ENCODE data around the gene AP2A2. TPM values are rescaled to one million over a fixed set of nuclear protein-coding genes. Genes with fewer than 3 reads are reported as not detected.

The AP2A2 gene
- polyA plus RNA-seq, 10 donors, result 40.5 to 62.5 (median 49.2) TPM

DNA sequence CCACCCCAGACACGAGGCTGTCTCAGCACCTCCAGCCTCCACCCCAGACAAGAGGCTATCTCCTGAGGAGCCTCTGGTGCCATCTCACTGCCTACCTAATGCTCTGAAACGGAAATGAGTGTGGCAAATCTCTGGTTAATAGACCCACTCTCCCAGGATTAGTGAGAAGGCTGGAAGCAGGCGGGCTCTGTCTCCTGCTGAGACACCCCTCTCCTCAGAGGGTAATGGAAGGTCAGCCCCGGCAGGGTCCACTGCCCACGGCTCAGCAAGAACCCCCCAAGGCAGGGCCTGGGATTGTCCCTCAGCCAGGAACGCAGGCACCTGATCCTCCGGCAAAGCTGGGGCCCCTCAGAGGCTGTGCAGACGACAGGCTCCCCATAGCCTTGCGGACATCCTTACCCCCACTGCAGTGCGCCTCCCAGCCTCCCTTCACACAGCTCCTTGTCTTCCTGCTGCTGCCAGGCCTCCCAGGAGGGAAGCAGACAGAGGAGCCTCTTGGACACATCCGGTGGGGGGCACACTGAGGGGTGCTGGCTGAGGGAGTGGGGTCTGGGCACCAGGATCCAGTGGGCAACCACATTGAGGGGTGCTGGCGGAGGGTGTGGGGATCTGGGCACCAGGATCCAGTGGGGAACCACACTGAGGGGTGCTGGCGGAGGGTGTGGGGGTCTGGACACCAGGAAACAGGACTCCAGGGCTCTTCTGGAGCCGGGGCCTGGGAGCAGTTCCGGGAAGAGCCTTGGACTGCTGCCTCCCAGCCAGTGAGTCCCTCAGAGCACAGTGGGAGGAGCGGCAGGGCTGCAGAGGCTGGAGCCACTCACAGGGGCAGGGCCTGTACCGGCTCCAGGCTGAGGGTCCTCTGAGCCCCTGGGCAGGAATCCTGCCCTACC lies 28.2 kb upstream of the AP2A2 start:
- peak in 1 of 3 donors; percentile 81 for DNase-seq

GRCh38 chr11:898143-898511 lies 27.5 kb upstream of the AP2A2 start:
- no peak for DNase-seq

DNA sequence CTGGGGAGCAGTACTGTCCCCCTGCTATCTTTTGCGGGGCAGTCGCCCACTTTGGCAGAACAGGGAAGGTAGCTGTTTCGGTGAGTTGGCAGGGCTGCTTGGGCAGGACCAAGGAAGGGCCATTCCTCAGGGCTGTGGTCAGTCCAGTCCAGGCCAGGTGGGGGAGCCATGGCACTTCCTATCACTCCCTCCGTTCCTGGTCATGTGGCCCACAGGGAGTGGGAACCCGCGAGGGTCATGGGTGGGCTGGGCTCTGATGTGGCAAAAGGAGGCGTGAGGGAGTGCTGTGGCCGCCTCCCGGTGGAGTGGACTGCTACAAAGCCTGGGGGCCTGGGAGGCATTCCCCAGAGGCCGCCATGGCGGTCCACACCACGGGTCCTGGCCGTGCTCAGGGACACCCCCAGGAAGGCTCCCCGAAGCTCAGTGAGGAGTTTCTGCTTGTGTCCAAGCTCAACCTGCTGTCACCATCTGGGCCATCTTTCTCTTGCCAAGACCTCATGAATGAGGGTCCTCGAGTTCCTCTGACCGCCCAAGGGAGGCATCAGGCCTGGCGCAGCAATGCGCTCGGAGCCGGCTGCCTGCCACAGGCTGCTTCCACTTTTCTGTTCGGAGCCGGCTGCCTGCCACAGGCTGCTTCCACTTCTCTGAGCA lies 27.0 kb upstream of the AP2A2 start:
- peak in 1 of 3 donors; percentile 48 for DNase-seq

DNA sequence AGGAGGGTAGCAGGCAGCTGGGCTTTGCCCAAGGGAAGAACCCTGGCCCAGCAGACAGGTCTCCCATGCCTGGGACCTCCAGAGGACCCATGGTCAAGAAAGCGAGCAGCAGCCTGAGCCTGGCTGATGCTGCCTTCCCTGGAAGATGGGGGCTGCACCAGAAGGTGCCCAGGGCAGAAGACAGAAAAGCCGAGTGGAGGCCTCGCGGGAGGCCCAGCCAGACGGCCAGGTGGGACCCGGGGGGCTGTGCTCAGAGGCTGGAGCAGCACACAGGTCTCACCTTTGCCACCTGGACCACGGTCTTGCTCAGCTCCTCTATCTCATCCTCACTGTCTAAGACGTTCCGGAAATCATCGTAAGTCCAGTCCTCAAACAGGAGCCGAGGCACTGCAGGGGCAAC lies 25.9 kb upstream of the AP2A2 start:
- no peak for DNase-seq

GRCh38 chr11:900545-900944 lies 25.1 kb upstream of the AP2A2 start:
- no peak for DNase-seq

DNA sequence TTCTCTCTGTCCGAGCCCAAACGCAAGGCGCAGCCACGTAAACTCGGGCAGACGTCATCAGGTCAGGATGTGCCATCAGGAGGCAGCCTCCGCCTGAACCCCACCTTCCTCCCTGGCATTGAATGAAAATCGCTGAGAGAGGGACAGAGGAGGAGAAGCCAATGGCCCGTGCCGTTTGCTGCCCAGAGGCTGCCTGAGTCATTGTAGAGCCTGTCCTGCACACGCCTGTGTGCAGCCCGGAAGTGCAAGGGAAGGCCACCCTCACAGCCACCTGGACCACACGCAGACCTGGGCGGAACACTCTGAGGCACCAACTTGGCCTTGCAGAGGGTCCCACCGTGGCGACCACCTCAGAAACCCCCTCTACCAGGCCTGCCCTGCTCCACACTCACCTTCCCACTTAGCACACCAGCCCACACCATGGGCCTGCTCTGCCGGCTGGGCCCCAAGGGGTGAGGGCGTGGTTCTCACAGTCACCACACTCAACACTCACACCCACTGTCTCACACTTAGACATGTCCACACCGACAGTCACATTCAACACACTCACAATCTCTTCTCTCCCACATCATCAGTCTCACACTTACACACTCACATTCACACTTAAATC lies 24.1 kb upstream of the AP2A2 start:
- no peak for DNase-seq

GRCh38 chr11:904380-904779 lies 21.3 kb upstream of the AP2A2 start:
- no peak for DNase-seq

- DNase-seq, result no peak
Observed at GRCh38 chr11:905952-906351, 19.7 kb upstream of the AP2A2 start.

DNA sequence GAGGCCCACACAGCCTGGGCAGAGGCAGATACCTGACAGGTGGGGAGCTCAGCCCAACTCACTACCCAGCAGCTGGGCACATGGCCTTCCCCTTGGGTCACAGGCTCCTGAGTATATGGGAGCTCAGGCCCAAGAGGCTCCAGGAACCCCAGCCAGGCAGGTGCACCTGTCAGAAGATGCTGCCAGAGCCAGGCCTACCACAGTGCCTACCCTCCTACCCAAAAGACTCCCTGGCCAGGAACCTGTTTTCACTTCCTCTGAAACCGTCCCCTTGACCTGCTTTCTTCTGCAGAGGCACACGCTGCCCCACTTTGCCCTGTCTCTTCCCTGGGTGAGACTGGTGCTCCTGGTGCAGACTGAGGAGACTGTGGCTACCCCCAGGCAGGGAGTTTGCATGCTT lies 18.0 kb upstream of the AP2A2 start:
- DNase-seq, result no peak

- no peak for DNase-seq
Observed at GRCh38 chr11:908273-908672, 17.4 kb upstream of the AP2A2 start.

GRCh38 chr11:909406-909805 lies 16.3 kb upstream of the AP2A2 start:
- DNase-seq, result no peak

DNA sequence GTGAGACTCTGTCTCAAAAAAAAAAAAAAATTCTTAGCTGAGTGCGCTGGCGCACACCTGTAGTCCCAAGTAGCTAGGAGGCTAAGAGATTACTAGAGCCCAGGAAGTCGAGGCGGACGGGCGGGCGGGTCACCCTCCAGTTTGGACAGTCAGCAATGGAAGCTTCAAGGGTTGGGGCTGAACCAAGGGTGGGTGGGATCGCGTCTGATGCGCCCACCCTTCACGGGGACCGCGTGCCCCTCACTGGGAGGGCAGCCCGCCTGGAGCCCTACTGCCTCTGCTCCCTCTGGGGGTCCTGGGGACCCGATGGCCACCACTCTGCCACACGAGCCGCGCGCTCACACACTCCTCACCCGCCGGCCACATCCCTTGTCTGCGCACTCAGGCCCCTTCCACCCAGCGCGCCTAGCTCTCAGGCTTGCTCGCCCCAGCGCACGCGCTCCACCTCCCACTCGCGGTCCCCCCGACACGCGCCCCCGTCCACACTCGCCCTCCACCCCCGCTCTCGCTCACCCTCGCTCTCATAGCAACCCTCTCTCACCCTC lies 15.6 kb upstream of the AP2A2 start:
- no peak for DNase-seq

DNA sequence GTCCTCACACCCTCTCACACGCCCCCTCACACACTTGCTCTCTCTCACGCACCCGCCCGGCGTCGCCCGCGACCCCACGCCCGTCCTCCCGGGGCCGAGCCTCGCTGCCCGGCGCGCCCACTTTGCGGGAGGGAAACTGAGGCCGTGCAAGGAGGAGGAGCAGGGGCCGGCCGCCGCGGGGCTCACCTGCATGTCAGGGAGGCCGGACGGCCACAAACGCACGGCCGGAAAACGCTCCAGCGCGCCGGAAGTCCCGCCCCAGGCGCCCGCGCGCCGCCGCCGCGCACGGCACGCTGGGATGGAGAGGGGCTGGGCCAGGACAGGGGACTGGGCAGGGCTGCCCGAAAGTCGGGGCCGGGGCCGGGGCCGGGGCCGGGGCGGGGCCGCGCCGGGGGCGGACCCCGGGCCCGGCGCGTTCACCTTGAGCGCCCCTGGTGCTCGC lies 15.1 kb upstream of the AP2A2 start, which contains the start of gene CHID1:
TSS of gene CHID1 (minus strand) at position 222 of the 442 bp plus-strand sequence. CDS start 5,994 bp downstream, outside the sequence.
- peak; percentile 79 to 95 (median 91) for DNase-seq

DNA sequence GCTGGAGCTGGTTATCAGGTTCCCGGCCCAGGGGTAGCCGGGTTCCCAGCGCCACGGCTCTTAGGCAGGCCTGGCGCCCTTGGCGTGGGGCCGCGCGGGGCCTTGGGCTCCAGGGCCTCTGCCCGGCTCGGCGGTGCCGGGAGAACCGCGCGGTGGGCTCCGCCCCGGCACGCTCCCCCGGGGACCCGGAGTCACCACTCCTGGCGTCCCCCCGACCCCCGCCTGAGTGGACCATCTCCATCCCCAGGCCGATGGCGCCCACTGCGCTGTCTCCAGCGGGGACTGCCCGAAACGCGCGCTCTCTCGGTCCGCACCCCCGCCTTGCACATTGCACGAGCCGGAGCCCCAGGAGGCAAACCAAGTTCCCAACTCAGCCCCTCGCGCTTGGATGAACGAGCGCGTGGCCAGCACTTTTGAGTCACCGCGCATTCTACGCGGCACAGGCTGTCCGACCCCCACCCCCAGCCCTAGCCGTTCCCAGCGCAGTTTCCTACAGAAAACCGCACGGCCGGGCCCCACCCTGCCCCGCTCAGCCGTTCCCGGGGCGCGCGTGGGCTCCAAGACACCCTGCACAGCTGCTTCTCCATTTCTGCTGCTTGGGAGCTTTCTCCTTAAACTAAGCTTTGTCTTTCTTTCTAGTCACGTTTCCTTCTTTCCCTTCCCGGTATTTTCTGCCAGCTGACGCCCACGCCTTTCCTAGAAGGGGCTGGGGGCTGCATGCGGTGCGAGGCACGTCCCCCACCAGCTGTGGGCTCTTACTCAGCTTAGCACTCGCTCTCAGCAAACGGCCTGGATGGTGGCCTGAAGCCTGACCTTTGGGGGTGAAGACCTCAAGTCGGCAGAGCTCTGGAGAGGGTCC lies 14.4 kb upstream of the AP2A2 start:
- DNase-seq, result peak in 1 of 3 donors; percentile 86

GRCh38 chr11:911890-912219 lies 13.8 kb upstream of the AP2A2 start:
- DNase-seq, result no peak

DNA sequence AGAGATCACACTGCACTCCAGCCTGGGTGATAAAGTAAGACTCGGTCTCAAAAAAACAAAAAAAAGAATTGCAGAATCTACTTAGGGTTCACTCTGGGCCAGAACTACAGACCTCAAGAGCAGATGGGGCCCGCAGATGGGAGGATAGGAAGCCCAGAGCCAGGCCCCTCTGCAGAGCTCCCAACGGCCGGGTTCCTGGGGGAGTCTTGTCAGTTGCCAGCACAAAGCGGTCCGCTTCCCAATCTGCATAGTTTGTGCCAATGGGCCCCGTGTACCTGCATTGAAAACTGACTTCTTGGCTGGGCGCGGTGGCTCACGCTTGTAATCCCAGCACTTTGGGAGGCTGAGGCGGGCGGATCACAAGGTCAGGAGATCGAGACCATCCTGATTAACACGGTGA lies 13.4 kb upstream of the AP2A2 start:
- no peak for DNase-seq

DNA sequence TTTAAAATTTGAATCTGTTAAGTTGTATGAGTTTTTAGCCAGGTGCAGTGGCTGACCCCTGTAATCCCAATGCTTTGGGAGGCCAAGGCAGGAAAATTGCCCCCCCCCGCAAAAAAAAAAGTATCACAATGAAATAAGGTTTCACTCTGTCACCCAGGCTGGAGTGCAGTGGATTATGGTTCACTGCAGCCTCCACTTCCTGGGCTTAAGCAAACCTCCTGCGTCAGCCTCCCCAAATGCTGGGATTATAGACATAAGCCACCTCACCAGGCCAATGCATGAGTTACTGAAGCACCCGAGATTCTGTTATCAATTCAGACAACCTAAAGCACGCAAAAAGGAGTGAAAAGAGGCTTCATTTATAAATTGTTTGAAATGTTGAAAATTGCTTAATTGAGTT lies 12.6 kb upstream of the AP2A2 start:
- DNase-seq, result no peak

- DNase-seq, result no peak
Observed at GRCh38 chr11:914204-914603, 11.5 kb upstream of the AP2A2 start.

DNA sequence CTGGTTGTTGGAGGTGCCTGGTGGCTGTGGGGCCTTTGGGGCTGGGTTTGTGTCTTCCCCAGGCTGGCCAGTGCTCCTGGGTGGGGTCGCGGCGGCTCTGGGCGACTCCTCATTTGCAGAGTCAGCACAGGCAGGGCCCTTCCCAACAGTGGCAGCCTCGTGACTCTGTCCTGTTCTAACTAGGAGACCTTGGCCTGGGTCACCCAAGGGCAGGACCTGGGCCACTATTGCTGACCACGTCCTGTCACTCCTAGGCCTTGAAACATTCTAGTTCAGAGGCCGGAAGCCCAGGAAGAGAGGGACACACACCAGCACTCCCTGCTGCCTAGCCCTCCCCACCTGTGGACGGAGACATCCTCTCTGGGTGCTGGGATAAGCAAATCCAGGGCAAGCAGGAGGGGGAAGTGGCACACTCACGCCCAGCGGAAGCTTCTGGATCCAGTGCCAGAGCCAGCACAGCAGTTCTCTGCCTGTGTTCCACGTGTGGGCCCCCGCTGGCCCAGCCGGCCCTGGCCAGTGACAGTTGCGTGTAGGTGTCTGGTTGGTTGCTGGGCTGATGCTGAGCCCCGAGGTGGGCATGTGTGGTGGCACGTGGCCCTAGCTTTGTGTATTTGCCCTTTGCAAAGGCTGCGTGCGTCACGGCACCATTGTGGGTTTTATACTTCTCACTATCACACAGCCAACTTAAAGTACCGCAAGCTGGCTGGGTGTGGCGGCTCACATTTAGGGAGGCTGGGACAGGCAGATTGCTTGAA lies 10.7 kb upstream of the AP2A2 start:
- peak in 2 of 3 donors; percentile 26 to 55 for DNase-seq

DNA sequence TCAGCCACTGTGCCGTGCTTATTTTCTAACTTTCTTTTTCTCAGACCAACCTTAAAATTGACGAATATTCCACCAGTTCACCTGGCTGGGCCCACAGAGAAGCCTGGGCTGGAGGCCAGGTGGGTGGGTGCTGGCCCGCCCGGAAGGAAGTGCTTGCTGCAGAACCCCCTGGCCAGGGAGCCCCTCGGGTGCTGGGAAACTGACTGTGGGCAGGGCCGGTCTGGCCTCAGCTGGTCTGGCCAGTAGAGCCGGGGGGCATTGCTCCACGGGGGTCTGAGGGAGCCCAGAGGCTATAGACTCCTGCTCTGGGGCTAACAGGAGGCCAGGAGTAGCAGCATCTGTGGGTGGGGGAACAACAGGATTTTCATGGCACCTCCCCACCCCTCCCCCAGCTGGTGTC lies 8.2 kb upstream of the AP2A2 start:
- no peak for DNase-seq

Measured in muscle of back (tissue), 11 donors.